Peyer's patch (tissue), 4 donors: ENCODE data around the gene GIPC2. TPM values are rescaled to one million over a fixed set of nuclear protein-coding genes. Genes with fewer than 3 reads are reported as not detected.
"Not testable (repeated sequence)": the region's sequence is repeated elsewhere in the genome, so short reads cannot be mapped to it uniquely, and the experiment has no call there.

ENCODE experiments used
- DNase-seq, 3 donors: peaks; one replicate each; pipeline ENCODE4 v3.0.0-alpha.2; 2017 to 2019
- H3K27ac ChIP-seq, 4 donors: fragments of 200-600 bp; sonication (generic); one replicate each; pipeline ENCODE4 v1.5.1; 2016 to 2019
- H3K27me3 ChIP-seq, 2 donors: fragments of 200-600 bp; sonication (generic); one replicate each; pipeline ENCODE4 v1.5.1; 2019
- H3K36me3 ChIP-seq, 3 donors: fragments of 200-600 bp; sonication (generic); one replicate each; pipeline ENCODE4 v1.5.1; 2016 to 2019
- H3K4me1 ChIP-seq, 4 donors: fragments of 200-600 bp; sonication (generic); one replicate each; pipeline ENCODE4 v1.5.1; 2016 to 2019
- H3K4me3 ChIP-seq, 4 donors: fragments of 200-600 bp; sonication (generic); 1 replicate in 3 of 4; 2 replicates in 1 of 4; pipeline ENCODE4 v1.5.1; 2016 to 2019; ENCODE audit warnings: mild to moderate bottlenecking in 1 of 4
- H3K9me3 ChIP-seq, 4 donors: fragments of 200-600 bp; sonication (generic); one replicate each; pipeline ENCODE4 v1.5.1; 2016 to 2019; ENCODE audit warnings: mild to moderate bottlenecking in 1 of 4
- POLR2A ChIP-seq, 2 donors: fragments of 450-650 bp; IDR thresholded peaks; one replicate each; pipeline ENCODE4 v1.5.1; 2017; ENCODE audit warnings: antibody characterized with exemption in 2 of 2, mild to moderate bottlenecking in 2 of 2, moderate library complexity in 2 of 2
- total RNA-seq, 4 donors: library from RNA; depleted of rRNA; stranded (reverse); fragments of >200 nt; gene quantifications; one replicate each; pipeline ENCODE4 v1.1.0, GENCODE V29; 2016
- TF ChIP-seq, protein P1 (sequence below), 6 experiments: fragments of 450-650 bp in 4 of 6; fragments of 200-600 bp in 2 of 6; sonication (generic) in 1 of 6; IDR thresholded peaks; one replicate each; pipeline ENCODE4 v1.5.1; 2017 to 2019; ENCODE audit warnings: antibody characterized with exemption in 6 of 6, mild to moderate bottlenecking in 3 of 6, moderate library complexity in 1 of 6

GIPC2 gene
- total RNA-seq, 4 donors from 2014 or later = 21.5 to 103 (median 52.2) TPM

DNA sequence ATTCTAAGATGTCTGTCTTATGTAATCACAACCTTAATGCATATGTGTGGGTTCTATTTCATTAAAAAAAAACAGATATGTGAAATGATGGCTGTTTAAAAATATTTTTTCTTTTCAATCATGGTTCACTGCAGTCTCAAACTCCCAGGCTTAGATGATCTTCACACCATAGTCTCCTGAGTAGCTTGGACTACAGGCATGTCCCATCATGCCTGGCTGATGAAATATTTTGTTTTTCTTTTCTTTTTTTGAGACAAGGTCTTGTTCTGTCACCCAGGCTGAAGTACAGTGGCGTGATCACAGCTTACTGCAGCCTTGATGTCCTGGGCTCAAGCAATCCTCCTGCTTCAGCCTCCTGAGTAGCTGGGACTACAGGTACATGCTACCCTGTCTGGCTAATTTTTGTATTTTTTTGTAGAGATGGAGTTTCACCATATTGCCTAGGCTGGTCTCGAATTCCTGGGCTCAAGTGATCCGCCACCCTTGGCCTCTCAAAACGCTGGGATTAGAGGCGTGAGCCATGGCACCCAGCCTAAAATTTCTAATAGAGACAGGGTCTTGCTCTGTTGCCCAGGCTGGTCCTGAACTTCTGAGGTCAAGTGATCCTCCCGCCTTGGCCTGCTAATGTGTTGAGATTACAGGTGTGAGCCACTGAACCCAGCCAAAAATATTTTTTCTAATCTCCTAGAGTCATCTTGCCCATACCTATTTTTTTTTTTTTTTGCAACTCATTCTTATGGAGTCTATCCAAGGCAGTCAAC, 67.6 kb downstream of the GIPC2 start:
- H3K27ac ChIP-seq = no peak overlapping the region
- H3K36me3 ChIP-seq = no peaks in the 10 kb centered on the region
- TF ChIP-seq, protein P1, sequence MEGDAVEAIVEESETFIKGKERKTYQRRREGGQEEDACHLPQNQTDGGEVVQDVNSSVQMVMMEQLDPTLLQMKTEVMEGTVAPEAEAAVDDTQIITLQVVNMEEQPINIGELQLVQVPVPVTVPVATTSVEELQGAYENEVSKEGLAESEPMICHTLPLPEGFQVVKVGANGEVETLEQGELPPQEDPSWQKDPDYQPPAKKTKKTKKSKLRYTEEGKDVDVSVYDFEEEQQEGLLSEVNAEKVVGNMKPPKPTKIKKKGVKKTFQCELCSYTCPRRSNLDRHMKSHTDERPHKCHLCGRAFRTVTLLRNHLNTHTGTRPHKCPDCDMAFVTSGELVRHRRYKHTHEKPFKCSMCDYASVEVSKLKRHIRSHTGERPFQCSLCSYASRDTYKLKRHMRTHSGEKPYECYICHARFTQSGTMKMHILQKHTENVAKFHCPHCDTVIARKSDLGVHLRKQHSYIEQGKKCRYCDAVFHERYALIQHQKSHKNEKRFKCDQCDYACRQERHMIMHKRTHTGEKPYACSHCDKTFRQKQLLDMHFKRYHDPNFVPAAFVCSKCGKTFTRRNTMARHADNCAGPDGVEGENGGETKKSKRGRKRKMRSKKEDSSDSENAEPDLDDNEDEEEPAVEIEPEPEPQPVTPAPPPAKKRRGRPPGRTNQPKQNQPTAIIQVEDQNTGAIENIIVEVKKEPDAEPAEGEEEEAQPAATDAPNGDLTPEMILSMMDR (IDR thresholded peaks at IDR 0.05) = no peak
- no peak overlapping the region for H3K4me3 ChIP-seq
- no peaks in the 10 kb centered on the region for H3K27me3 ChIP-seq
- H3K4me1 ChIP-seq = no peaks in the 10 kb centered on the region
- no peak for DNase-seq
- H3K9me3 ChIP-seq = no peaks in the 10 kb centered on the region

DNA sequence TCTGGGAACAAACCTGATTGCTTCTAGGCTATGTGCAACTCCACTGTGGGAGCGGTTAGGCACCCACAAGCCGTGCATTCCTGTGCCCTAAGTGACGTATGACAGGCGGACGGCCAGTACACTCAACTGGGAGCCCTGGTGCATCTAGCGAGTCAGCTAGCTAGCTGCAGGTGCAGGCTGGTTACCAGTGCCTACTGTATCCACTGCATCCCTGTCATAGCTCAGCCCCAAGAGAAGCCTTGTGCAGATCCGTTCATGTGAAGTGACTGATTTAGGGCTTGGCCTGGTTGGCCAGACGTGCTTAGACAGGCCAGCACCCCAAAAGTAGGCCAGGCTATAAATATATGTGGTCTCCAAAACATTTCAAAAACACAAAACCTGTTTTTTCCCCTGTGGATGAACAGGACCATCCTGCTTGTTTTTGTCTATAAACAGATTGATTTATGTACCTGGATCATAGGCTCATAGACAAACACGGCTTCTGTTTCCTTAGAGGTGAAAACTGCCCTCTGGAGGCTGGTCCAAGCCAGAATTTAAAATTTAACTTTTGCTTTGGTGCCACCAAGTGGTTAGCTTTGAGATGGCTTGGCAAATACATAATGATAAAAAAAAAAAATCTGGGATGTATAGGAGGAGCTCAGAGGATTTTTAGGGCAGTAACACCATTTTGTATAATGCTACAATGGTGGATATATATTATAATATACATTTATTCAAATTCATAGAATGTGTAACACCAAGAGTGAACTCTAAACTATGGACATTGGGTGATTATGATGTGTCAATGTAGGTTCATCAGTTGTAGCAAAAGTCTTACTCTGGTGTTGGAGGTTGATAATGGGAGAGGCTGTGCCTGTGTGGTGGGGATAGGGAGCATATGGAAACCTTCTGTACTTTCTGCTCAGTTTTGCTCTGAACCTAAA, 68.5 kb downstream of the GIPC2 start:
- TF ChIP-seq, protein P1 (IDR thresholded peaks at IDR 0.05) = peak; percentile 49 to 98 (median 90)
- TF ChIP-seq POLR2A (IDR thresholded peaks at IDR 0.05) = no peak

DNA sequence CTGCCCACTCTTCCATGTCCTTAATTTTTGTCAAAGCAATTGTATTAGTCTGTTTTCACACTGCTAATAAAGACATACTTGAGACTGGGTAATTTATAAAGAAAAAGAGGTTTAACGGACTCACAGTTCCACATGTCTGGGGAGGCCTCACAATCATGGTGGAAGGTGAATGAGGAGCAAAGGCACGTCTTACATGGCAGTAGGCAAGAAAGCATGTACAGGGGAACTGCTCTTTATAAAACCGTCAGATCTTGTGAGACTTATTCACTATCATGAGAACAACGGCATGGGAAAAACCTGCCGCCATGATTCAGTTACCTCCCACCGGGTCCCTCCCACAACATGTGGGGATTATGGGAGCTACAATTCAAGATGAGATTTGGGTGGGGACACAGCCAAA, 74.7 kb downstream of the GIPC2 start:
- peaks cover 0 to 10% (median 0%) of the 10 kb centered on the region in 3 donors for H3K36me3 ChIP-seq
- H3K4me1 ChIP-seq, H3K9me3 ChIP-seq, H3K4me3 ChIP-seq, H3K27me3 ChIP-seq, DNase-seq, H3K27ac ChIP-seq: not testable (repeated sequence)

More for the DNA sequence above, 68.5 kb downstream of the GIPC2 start:
- no peak overlapping the region for H3K27ac ChIP-seq
- H3K4me3 ChIP-seq = no peak overlapping the region
- H3K4me1 ChIP-seq = no peaks in the 10 kb centered on the region
- H3K27me3 ChIP-seq = no peaks in the 10 kb centered on the region
- H3K9me3 ChIP-seq = no peaks in the 10 kb centered on the region
- no peaks in the 10 kb centered on the region for H3K36me3 ChIP-seq
- DNase-seq = peak in 2 of 3 donors; percentile 28 to 74

DNA sequence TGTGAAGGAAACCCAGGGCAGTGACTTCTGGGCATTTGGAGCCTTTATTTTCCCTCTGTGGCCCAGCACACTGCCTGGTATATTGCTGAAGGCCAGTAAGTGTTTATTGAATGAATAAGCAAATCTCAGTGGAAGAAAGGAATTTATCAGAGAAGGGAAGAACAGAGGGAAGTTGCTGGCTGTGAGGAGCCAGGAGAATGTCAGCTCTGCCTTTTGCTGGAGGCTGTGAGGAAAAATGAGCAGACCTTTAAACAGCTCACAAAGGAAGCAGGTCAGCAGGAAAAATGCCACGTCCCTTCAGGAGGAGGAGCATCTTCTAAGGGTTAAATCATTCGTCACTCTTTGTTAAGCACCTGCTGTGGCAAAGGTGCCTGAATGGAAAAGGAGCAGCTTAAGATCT, 75.9 kb downstream of the GIPC2 start:
- no peak for DNase-seq
- Histone ChIP-seq H3K9me3 (no peaks in the 10 kb centered on the region), H3K36me3 (peaks cover 0 to 10% (median 0%) of the 10 kb centered on the region in 3 donors), H3K4me1 (no peaks in the 10 kb centered on the region), H3K4me3 (no peak overlapping the region), H3K27ac (no peak overlapping the region), H3K27me3 (no peaks in the 10 kb centered on the region)
- no peak for TF ChIP-seq POLR2A (IDR thresholded peaks at IDR 0.05)
- TF ChIP-seq, protein P1 (IDR thresholded peaks at IDR 0.05) = no peak

DNA sequence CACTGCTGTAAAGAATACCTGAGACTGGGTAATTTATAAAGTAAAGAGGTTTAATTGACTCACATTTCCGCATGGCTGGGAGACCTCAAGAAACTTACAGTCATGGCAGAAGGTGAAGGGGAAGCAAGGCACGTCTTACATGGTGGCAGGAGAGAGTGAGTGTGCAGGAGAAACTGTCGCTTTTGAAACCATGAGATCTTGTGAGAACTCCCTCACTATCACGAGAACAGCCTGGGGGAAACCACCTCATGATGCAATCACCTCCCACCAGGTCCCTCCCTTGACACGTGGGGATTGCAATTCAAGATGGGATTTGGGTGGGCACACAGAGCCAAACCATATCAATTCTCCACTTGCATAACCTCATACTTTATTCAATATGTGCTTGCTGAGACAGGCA, 76.6 kb downstream of the GIPC2 start:
- no peaks in the 10 kb centered on the region for H3K27me3 ChIP-seq
- H3K4me3 ChIP-seq = no peak overlapping the region
- no peak overlapping the region for H3K27ac ChIP-seq
- no peaks in the 10 kb centered on the region for H3K4me1 ChIP-seq
- H3K9me3 ChIP-seq = no peaks in the 10 kb centered on the region
- H3K36me3 ChIP-seq = peaks cover 0 to 10% (median 0%) of the 10 kb centered on the region in 3 donors
- DNase-seq = no peak
- TF ChIP-seq, protein P1 (IDR thresholded peaks at IDR 0.05) = no peak
- TF ChIP-seq POLR2A (IDR thresholded peaks at IDR 0.05) = no peak

DNA sequence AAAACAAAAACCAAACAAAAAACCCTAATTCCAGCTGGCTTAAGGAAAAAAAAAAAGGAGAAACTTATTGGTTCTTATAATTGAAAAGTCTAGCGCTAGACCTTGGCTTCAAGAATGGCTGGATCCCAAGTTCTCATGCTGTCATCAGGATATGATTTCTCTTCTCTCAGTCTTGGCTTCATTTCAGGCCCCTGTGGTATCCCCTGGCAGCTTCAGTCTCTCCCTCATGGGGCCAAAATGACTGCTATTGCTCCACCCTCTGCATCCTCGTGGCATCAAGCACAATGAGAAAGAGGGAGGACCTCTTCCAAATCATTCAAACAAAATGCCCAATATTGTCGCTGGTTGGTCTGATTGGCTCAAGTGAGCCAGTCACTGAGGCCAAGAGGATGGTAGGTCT, 80.7 kb downstream of the GIPC2 start:
- DNase-seq = no peak

More for the DNA sequence above, 80.7 kb downstream of the GIPC2 start:
- Histone ChIP-seq H3K27me3 (no peaks in the 10 kb centered on the region), H3K4me1 (no peaks in the 10 kb centered on the region), H3K9me3 (no peaks in the 10 kb centered on the region), H3K27ac (no peak overlapping the region), H3K36me3 (peaks cover 0 to 6% (median 0%) of the 10 kb centered on the region in 3 donors), H3K4me3 (no peak overlapping the region)
- no peak for TF ChIP-seq POLR2A (IDR thresholded peaks at IDR 0.05)
- TF ChIP-seq, protein P1 (IDR thresholded peaks at IDR 0.05) = no peak
